ENCODE results near the gene RYR2.
"Not testable (repeated sequence)": the region's sequence is repeated elsewhere in the genome, so short reads cannot be mapped to it uniquely, and the experiment has no call there.

Gene RYR2

DNA sequence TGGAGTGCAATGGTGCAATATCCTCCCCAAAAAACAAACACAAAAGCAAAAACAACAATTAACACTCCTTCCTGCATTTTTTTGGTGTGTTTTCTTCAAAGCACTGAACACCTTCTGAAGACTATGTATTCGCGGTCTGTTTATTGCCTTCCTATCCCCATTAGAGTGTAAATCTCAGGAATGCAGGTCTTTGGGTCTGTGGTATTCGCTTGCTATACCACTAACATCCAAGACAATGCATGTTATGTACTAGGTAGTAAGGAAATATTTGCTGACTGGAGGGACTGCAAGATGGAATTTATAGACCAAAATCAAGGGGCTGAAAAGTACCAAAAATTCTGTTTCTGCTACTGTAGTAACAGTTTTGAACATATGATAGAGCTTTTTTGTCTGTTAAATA, 299.4 kb downstream of the RYR2 start:
- no peaks in the 10 kb centered on the region for H3K4me1 ChIP-seq (ENCODE audit: control insufficient read depth, insufficient read depth, low read length, poor library complexity, severe bottlenecking)
- no peak overlapping the region for H3K27ac ChIP-seq (ENCODE audit: insufficient read depth, low read length, poor library complexity, severe bottlenecking)
- no peak overlapping the region for H3K4me3 ChIP-seq (ENCODE audit: insufficient read depth, low read depth, low read length, poor library complexity, severe bottlenecking)
- H3K9me3 ChIP-seq (ENCODE audit: control insufficient read depth, low read length) = no peaks in the 10 kb centered on the region
- no peaks in the 10 kb centered on the region for H3K36me3 ChIP-seq (ENCODE audit: control insufficient read depth, insufficient read depth, low read length)
- no peaks in the 10 kb centered on the region for H3K27me3 ChIP-seq (replicated peaks; ENCODE audit: control insufficient read depth, insufficient read depth, low read length, poor library complexity, severe bottlenecking)
- DNase-seq = no peak

DNA sequence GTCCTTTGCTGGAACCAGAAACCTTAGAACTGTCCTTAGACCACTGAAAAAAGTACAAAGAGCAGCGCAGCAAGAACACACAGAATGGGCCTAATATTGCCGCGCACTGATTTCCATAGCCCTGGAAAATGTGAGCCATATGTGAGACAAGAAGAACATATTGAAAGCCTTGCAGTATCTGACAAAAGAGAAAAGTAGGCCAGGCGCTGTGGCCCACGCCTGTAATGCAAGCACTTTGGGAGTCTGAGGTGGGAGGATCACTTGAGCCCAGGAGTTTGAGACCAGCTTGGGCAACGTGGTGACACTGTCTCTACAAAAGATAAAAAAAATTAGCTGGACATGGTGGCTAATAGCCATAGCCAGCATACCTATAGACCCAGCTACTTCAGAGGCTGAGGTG, 300.7 kb downstream of the RYR2 start:
- H3K4me3 ChIP-seq (ENCODE audit: insufficient read depth, low read depth, low read length, poor library complexity, severe bottlenecking) = no peak overlapping the region
- H3K4me1 ChIP-seq (ENCODE audit: control insufficient read depth, insufficient read depth, low read length, poor library complexity, severe bottlenecking) = no peaks in the 10 kb centered on the region
- DNase-seq = no peak
- H3K27ac ChIP-seq (ENCODE audit: insufficient read depth, low read length, poor library complexity, severe bottlenecking) = no peak overlapping the region
- H3K36me3 ChIP-seq (ENCODE audit: control insufficient read depth, insufficient read depth, low read length) = no peaks in the 10 kb centered on the region
- H3K9me3 ChIP-seq (ENCODE audit: control insufficient read depth, low read length) = no peaks in the 10 kb centered on the region
- H3K27me3 ChIP-seq (replicated peaks; ENCODE audit: control insufficient read depth, insufficient read depth, low read length, poor library complexity, severe bottlenecking) = no peaks in the 10 kb centered on the region

GRCh38 chr1:237352747-237353146, 310.8 kb downstream of the RYR2 start:
- Histone ChIP-seq H3K9me3 (ENCODE audit: control insufficient read depth, low read length) (no peaks in the 10 kb centered on the region), H3K27ac (ENCODE audit: insufficient read depth, low read length, poor library complexity, severe bottlenecking) (no peak overlapping the region), H3K4me1 (ENCODE audit: control insufficient read depth, insufficient read depth, low read length, poor library complexity, severe bottlenecking) (no peaks in the 10 kb centered on the region), H3K27me3 (replicated peaks; ENCODE audit: control insufficient read depth, insufficient read depth, low read length, poor library complexity, severe bottlenecking) (no peaks in the 10 kb centered on the region), H3K4me3 (ENCODE audit: insufficient read depth, low read depth, low read length, poor library complexity, severe bottlenecking) (no peak overlapping the region), H3K36me3 (ENCODE audit: control insufficient read depth, insufficient read depth, low read length) (no peaks in the 10 kb centered on the region)
- DNase-seq = no peak

DNA sequence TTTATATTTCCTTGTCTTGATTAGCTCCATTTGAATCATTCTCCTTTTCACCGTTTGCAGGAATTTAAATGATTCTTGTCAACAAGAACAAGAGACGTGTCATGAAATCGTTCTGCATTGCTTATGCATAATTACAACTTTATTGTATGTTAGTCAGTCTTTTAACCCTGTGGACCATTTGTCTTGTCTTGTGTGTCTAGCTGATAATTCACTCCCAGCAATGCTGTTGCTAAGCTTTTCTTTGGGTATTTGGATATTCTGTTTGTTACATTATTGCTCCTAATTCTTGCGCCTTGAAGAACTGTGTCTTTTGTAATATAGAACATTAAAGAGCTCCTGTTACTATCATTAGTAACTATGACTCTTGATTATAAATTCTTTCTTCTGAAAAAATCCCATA, 311.9 kb downstream of the RYR2 start:
- H3K9me3 ChIP-seq (ENCODE audit: control insufficient read depth, low read length) = no peaks in the 10 kb centered on the region
- no peak overlapping the region for H3K4me3 ChIP-seq (ENCODE audit: insufficient read depth, low read depth, low read length, poor library complexity, severe bottlenecking)
- H3K4me1 ChIP-seq (ENCODE audit: control insufficient read depth, insufficient read depth, low read length, poor library complexity, severe bottlenecking) = no peaks in the 10 kb centered on the region
- H3K27ac ChIP-seq (ENCODE audit: insufficient read depth, low read length, poor library complexity, severe bottlenecking) = no peak overlapping the region
- DNase-seq = no peak
- no peaks in the 10 kb centered on the region for H3K27me3 ChIP-seq (replicated peaks; ENCODE audit: control insufficient read depth, insufficient read depth, low read length, poor library complexity, severe bottlenecking)
- H3K36me3 ChIP-seq (ENCODE audit: control insufficient read depth, insufficient read depth, low read length) = no peaks in the 10 kb centered on the region

DNA sequence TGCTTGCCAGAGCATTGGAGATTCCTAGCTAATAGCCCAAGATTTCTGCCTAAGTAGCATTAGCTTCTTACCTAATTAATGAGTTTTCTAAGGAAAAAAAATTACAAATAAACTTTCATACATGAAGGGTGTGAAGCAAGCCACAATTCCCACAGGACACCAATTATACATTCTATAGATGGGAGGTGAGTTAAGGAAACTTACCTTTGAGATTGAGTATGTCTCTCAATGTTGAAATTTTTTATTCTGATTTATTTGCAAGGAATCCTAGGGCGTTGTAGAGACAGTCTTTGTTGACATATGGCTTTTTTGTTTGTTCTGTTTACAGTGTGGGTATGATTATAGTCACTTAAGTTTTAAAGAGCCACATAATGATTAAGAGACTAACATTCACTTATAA, 313.0 kb downstream of the RYR2 start:
- Histone ChIP-seq H3K27me3 (replicated peaks; ENCODE audit: control insufficient read depth, insufficient read depth, low read length, poor library complexity, severe bottlenecking) (no peaks in the 10 kb centered on the region), H3K27ac (ENCODE audit: insufficient read depth, low read length, poor library complexity, severe bottlenecking) (no peak overlapping the region), H3K9me3 (ENCODE audit: control insufficient read depth, low read length) (no peaks in the 10 kb centered on the region), H3K36me3 (ENCODE audit: control insufficient read depth, insufficient read depth, low read length) (no peaks in the 10 kb centered on the region), H3K4me3 (ENCODE audit: insufficient read depth, low read depth, low read length, poor library complexity, severe bottlenecking) (no peak overlapping the region), H3K4me1 (ENCODE audit: control insufficient read depth, insufficient read depth, low read length, poor library complexity, severe bottlenecking) (no peaks in the 10 kb centered on the region)
- no peak for DNase-seq

- DNase-seq = no peak
- Histone ChIP-seq H3K36me3 (ENCODE audit: control insufficient read depth, insufficient read depth, low read length) (no peaks in the 10 kb centered on the region), H3K4me3 (ENCODE audit: insufficient read depth, low read depth, low read length, poor library complexity, severe bottlenecking) (no peak overlapping the region), H3K4me1 (ENCODE audit: control insufficient read depth, insufficient read depth, low read length, poor library complexity, severe bottlenecking) (no peaks in the 10 kb centered on the region), H3K9me3 (ENCODE audit: control insufficient read depth, low read length) (no peaks in the 10 kb centered on the region), H3K27me3 (replicated peaks; ENCODE audit: control insufficient read depth, insufficient read depth, low read length, poor library complexity, severe bottlenecking) (no peaks in the 10 kb centered on the region), H3K27ac (ENCODE audit: insufficient read depth, low read length, poor library complexity, severe bottlenecking) (no peak overlapping the region)
Measured at GRCh38 chr1:237358555-237358954, 316.6 kb downstream of the RYR2 start.

DNA sequence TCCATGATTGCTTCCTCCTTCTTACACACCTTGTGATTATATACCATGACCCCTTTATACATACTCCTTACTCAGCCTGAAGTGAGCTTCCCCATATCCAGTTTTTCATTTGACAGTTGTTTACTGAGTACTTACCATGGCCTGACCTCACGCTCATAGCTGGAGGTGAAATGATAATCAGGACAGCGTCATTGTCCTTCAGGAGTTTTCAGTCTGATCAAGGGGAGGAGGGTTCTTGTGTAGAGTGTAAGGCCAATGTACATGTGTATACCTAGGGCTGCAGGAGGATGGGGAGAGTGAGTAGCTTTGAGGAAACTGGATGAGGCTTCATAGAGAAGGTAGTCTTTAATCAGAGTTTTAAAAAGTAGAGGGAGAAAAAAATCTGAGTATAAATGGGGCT, 325.8 kb downstream of the RYR2 start:
- H3K4me1 ChIP-seq (ENCODE audit: control insufficient read depth, insufficient read depth, low read length, poor library complexity, severe bottlenecking) = no peaks in the 10 kb centered on the region
- H3K27ac ChIP-seq (ENCODE audit: insufficient read depth, low read length, poor library complexity, severe bottlenecking) = no peak overlapping the region
- no peaks in the 10 kb centered on the region for H3K9me3 ChIP-seq (ENCODE audit: control insufficient read depth, low read length)
- no peak overlapping the region for H3K4me3 ChIP-seq (ENCODE audit: insufficient read depth, low read depth, low read length, poor library complexity, severe bottlenecking)
- DNase-seq = no peak
- H3K27me3 ChIP-seq (replicated peaks; ENCODE audit: control insufficient read depth, insufficient read depth, low read length, poor library complexity, severe bottlenecking) = no peaks in the 10 kb centered on the region
- no peaks in the 10 kb centered on the region for H3K36me3 ChIP-seq (ENCODE audit: control insufficient read depth, insufficient read depth, low read length)

- H3K4me3 ChIP-seq (ENCODE audit: insufficient read depth, low read depth, low read length, poor library complexity, severe bottlenecking); H3K36me3 ChIP-seq (ENCODE audit: control insufficient read depth, insufficient read depth, low read length); DNase-seq; H3K27me3 ChIP-seq (replicated peaks; ENCODE audit: control insufficient read depth, insufficient read depth, low read length, poor library complexity, severe bottlenecking); H3K4me1 ChIP-seq (ENCODE audit: control insufficient read depth, insufficient read depth, low read length, poor library complexity, severe bottlenecking); H3K9me3 ChIP-seq (ENCODE audit: control insufficient read depth, low read length); H3K27ac ChIP-seq (ENCODE audit: insufficient read depth, low read length, poor library complexity, severe bottlenecking): not testable (repeated sequence)
Measured at GRCh38 chr1:237371477-237371876, 329.5 kb downstream of the RYR2 start.

DNA sequence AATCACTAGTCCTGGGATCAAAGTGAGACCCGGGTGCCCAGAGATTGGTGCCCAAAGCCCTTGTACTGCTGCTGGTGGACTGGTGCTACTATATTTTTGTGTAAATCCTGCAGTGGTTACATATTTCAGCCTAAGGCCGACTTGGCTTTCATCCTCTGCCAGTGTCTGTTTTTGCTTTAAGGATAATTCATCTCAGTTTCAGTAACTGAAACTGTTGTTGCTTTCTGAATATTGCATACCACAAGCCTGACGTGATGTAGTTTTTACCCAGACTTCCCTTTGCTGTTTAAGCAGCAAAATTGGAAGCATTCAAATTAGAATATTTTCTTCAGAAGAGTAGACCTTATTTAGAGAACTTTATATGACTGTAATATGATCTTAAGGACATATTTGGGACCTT, 341.8 kb downstream of the RYR2 start:
- Histone ChIP-seq H3K27ac (ENCODE audit: insufficient read depth, low read length, poor library complexity, severe bottlenecking) (no peak overlapping the region), H3K36me3 (ENCODE audit: control insufficient read depth, insufficient read depth, low read length) (no peaks in the 10 kb centered on the region), H3K4me1 (ENCODE audit: control insufficient read depth, insufficient read depth, low read length, poor library complexity, severe bottlenecking) (no peaks in the 10 kb centered on the region), H3K27me3 (replicated peaks; ENCODE audit: control insufficient read depth, insufficient read depth, low read length, poor library complexity, severe bottlenecking) (no peaks in the 10 kb centered on the region), H3K9me3 (ENCODE audit: control insufficient read depth, low read length) (no peaks in the 10 kb centered on the region), H3K4me3 (ENCODE audit: insufficient read depth, low read depth, low read length, poor library complexity, severe bottlenecking) (no peak overlapping the region)
- DNase-seq = no peak

DNA sequence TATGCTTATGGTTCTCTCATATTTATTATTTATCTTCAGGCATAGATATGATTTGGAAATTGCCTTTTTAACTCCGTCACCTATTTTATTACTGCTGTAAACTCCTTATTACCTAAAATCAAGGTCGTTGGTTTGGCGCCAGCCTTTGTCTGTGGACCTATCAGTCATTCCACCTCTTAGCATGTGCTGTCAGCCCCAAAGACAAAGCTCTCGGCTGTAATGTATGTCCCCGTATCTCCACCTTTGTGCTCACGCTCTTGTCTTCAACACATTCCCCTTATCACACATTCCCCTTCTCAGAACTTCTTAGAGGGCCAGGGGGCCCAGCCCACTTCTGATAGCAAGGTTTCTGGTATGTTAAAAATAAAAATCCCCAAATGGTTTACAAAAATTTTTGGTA, 342.2 kb downstream of the RYR2 start:
- no peaks in the 10 kb centered on the region for H3K36me3 ChIP-seq (ENCODE audit: control insufficient read depth, insufficient read depth, low read length)
- no peaks in the 10 kb centered on the region for H3K27me3 ChIP-seq (replicated peaks; ENCODE audit: control insufficient read depth, insufficient read depth, low read length, poor library complexity, severe bottlenecking)
- no peak for DNase-seq
- no peaks in the 10 kb centered on the region for H3K9me3 ChIP-seq (ENCODE audit: control insufficient read depth, low read length)
- no peak overlapping the region for H3K4me3 ChIP-seq (ENCODE audit: insufficient read depth, low read depth, low read length, poor library complexity, severe bottlenecking)
- H3K27ac ChIP-seq (ENCODE audit: insufficient read depth, low read length, poor library complexity, severe bottlenecking) = no peak overlapping the region
- H3K4me1 ChIP-seq (ENCODE audit: control insufficient read depth, insufficient read depth, low read length, poor library complexity, severe bottlenecking) = no peaks in the 10 kb centered on the region
